Activated naive CD8-positive, alpha-beta T cell treated with anti-CD3 and anti-CD28 coated beads, Interleukin-2, amount 50 U/mL, for 16 hours (primary cell): ENCODE data around the gene DTX3.
"Not testable (repeated sequence)": the region's sequence is repeated elsewhere in the genome, so short reads cannot be mapped to it uniquely, and the experiment has no call there.

Experiments
- DNase-seq: peaks from one replicate; pipeline ENCODE4 v3.0.0-alpha.2; 2020; ENCODE audit warnings: low read depth, low spot score

DTX3 gene

GRCh38 chr12:57607958-57608663, 3.5 kb downstream of the DTX3 start:
- DNase-seq: no peak

GRCh38 chr12:57609101-57609780, 4.6 kb downstream of the DTX3 start:
- no peak for DNase-seq

DNA sequence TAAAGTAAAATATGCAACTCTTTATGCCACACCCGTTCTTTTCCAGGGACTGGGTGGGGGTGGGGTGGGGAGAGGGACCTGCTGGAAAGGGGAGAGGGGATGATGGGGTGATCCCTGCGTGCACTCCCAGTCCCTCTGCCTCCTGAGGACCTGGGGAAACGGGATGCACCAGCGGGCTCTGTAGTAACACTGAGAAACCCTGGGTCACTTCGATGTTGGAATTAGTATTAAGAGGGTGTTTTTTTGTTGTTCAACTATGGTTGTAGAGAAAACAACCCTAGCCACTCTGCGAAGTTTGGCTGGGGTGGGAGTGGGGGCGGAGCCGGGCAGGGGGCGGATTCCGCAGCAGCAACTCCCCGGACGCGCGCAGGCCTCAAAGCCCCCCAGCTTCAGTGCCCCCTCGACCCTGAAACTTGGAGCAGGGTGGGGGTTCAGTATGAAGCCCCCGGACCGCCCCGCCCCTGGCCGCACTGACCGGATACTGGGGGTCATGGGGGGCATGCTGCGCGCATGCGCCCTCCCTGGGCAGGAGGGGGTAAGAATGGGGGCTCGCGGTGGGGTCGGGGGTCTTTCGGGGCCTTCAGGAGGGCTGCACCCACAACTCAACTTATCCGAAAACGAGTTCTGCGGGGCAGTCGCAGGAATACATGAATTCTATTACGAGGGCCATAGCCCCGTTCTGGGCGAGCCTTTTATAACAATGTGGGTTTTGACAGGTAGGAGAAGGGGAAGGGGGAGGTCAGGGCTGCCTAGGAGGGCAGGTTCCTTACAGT, 5.3 kb downstream of the DTX3 start:
- DNase-seq: no peak

DNA sequence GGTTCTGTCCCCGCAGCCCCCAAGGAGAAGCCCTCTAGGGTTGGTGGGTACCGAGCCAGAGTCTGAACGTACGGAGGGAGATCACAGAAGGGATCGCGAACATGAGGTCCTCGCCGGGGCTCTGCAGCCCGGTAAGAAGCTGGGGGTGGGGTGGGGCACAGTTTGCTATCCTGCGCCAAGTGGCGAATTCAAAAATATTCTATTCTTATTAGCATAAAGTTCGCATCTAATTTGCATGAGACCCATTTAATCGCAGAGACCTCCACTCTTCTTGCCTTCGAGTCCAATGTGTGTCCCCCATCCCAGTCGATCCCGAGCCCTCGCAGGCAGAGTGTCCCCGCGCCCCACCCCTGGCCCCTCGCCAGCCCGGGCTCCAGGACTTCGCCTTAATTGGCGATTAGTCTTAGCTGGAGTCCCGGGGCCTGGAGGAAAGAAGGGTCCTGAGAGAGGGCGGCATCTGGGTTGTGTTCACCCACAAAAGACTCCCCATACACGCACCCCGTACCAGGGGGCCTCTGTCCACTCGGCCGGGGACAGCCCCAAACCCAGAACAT, 6.0 kb downstream of the DTX3 start:
- DNase-seq: no peak

GRCh38 chr12:57611108-57611826, 6.6 kb downstream of the DTX3 start, which contains the start of gene ARHGEF25:
Gene ARHGEF25 (plus strand): TSS chr12:57611435. CDS start chr12:57611895, 460 bp downstream.
- no peak for DNase-seq

DNA sequence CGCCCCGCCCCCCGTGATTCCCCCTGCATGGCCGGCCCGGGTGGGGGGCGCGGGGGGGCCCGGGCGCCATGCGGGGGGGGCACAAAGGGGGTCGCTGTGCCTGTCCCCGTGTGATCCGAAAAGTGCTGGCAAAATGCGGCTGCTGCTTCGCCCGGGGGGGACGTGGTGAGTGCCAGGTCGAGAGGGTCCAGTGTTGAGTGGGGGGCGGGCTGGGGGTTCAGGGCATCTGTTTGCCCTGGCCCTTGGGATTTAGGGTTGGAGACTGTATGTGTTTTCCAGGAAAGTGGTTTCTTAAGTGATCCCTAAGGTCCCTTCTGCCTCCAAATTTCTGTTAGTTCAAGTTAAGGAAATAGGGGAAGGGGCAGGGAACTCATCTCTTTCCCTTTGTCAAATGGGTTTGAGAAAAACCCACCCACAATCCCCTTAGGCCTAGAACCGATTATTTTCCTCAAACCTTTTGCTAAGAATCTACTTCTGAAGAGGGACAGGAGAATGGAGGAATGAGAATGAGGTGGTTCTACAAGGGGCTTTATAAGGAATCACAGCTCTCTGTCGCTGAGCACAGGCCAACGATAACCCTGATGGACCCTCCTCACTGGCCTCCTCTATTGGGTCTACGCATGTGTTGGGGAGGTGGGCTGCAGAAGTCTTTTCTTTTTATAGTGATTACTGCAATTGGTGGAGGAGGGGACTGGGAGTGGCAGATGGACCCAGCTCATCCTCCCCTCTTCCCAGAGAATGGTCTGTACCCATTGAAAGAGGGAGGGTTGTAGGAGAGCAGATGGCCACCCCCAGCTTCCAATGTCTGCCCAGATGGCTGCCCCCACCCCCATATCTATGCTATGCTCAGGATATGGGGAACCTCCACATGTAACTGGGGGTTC, 7.4 kb downstream of the DTX3 start:
- DNase-seq: no peak

DNA sequence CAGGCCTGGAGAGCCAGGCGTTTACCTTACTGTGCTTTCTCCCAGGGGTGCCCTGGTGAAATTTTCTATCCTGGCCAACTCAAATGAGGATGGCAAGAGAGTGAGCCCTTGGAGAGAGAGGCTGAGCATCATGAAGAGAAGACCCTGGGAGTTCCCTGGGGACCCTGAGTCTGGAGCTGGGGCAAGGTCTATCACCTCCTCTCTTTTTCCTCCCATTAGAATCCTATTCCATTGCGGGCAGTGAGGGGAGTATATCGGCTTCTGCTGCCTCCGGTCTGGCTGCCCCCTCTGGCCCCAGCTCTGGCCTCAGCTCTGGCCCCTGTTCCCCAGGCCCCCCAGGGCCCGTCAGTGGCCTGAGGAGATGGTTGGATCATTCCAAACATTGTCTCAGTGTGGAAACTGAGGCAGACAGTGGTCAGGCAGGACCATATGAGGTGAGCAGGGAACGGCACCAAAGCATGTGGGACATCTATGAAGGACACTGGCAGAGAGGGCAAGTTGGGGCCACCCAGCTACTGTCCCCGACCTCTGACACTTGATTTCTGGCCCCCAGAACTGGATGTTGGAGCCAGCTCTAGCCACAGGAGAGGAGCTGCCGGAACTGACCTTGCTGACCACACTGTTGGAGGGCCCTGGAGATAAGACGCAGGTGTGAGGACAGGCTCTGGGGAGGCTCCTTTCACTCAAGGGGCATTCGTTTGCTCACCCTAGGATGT, 8.2 kb downstream of the DTX3 start:
- DNase-seq: no peak

DNA sequence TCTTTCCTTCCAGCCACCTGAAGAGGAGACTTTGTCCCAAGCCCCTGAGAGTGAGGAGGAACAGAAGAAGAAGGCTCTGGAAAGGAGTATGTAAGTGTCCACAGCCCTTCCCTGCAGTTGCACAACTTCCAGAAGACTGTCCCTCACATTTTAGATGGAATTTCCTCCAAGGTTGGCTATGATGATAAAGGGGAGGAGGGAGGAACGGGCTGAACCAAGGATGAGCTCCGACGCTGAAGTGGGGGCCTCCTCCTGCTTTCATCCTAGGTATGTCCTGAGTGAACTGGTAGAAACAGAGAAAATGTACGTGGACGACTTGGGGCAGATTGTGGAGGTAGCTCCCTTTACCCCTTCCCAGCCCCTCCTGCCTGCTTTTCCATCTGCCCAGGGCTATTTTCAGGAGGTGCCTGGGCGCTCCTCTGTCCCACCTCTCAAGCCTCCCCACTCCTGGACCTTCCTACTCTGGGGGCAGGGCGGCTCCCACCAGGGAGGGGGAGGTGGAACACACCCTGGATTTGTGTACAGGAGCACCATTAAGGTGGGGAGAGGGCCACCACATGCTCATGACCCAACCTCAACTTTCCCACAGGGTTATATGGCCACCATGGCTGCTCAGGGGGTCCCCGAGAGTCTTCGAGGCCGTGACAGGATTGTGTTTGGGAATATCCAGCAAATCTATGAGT, 8.9 kb downstream of the DTX3 start:
- no peak for DNase-seq

- DNase-seq: no peak
Observed at GRCh38 chr12:57614178-57614947, 9.7 kb downstream of the DTX3 start.

- no peak for DNase-seq
Observed at GRCh38 chr12:57614948-57615500, 10.4 kb downstream of the DTX3 start.

DNA sequence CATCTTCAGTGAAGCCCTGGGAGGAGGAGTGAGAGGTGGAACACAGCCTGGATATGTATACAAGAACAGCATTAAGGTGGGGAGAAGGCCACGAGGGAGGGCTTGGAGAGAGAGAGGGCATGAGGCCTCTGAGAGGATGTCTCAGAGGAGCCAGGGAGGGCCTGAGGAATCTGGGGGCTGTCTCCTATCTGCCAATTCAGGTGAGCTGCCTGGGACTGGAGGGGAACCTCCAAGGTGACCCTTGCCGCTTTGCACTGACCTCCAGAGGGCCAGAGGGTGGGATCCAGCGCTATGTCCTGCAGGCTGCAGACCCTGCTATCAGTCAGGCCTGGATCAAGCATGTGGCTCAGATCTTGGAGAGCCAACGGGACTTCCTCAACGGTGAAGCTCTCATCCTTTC, 11.0 kb downstream of the DTX3 start:
- no peak for DNase-seq

GRCh38 chr12:57616383-57617101, 11.9 kb downstream of the DTX3 start:
- no peak for DNase-seq

DNA sequence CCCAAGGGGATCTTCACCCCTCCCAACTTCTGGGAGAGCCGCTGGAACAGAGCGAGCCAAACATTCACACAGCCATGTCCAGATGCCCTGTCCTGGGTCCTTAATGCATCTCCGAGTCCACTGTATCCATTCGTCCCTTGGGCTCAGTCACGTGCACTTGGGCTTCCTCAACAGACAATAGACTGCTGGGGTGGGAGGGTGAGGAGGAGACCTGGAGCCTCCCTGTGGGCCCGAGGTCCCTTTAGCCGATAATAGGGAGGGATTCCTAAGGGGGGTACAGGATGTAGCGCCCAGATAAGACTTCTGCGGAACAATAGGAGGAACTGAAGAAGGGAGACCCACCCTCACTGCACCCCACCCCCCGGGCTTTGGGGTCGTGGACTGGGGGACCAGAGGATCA, 13.3 kb downstream of the DTX3 start:
- no peak for DNase-seq

DNA sequence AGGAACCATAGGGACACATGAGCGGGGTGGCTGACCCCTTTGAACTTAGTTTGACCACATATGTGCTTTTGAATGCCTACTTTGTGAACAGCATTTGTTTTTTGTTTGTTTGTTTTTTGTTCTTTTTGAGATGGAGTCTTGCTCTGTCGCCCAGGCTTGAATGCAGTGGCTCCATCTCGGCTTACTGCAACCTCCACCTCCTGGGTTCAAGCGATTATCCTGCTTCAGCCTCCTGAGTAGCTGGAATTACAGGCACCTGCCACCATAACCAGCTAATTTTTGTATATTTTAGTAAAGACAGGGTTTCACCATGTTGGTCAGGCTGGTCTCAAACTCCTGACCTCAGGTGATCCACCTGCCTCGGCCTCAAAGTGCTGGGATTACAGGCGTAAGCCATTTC, 13.8 kb downstream of the DTX3 start:
- DNase-seq: not testable (repeated sequence)

GRCh38 chr12:57618966-57619433, 14.4 kb downstream of the DTX3 start:
- no peak for DNase-seq

- no peak for DNase-seq
Observed at GRCh38 chr12:57619434-57620244, 15.0 kb downstream of the DTX3 start.
